AG09309 (cell line): ENCODE measurements around the gene RBSN.

Source experiments
- DNase-seq: peaks from one replicate; pipeline ENCODE4 v3.0.0-alpha.2; 2010; ENCODE audit warnings: low read depth
- H3K4me3 ChIP-seq: 2 replicates; pipeline ENCODE4 v1.5.1; 2011; ENCODE audit warnings: mild to moderate bottlenecking, low read depth, low read length, moderate library complexity; ENCODE audit not compliant: control insufficient read depth
- CTCF ChIP-seq: IDR thresholded peaks from 2 replicates; pipeline ENCODE4 v1.5.1; 2011; ENCODE audit warnings: mild to moderate bottlenecking, low read depth, low read length, inconsistent platforms; ENCODE audit not compliant: insufficient read depth, control insufficient read depth; ENCODE audit errors: missing control alignments

Gene RBSN

GRCh38 chr3:15117011-15117410 is 18.1 kb upstream of the RBSN start:
- DNase-seq, result no peak
- no peak for TF ChIP-seq CTCF
- H3K4me3 ChIP-seq, result no peak overlapping the region

- no peak for DNase-seq
- H3K4me3 ChIP-seq, result no peak overlapping the region
- no peak for TF ChIP-seq CTCF
Measured at GRCh38 chr3:15116032-15116669, 17.2 kb upstream of the RBSN start.

GRCh38 chr3:15114466-15115358 is 15.8 kb upstream of the RBSN start:
- no peak for TF ChIP-seq CTCF
- no peak overlapping the region for H3K4me3 ChIP-seq
- DNase-seq, result no peak

GRCh38 chr3:15113884-15114283 is 14.9 kb upstream of the RBSN start:
- TF ChIP-seq CTCF, result no peak
- no peak overlapping the region for H3K4me3 ChIP-seq
- no peak for DNase-seq

- no peak for DNase-seq
- no peak for TF ChIP-seq CTCF
- no peak overlapping the region for H3K4me3 ChIP-seq
Measured at GRCh38 chr3:15113471-15113870, 14.5 kb upstream of the RBSN start.

- no peak for DNase-seq
- no peak for TF ChIP-seq CTCF
- H3K4me3 ChIP-seq, result no peak overlapping the region
Measured at GRCh38 chr3:15112011-15112410, 13.1 kb upstream of the RBSN start.
